Choroid plexus epithelial cell (primary cell): Measurements from ENCODE around the gene XDH.

Experiments
- DNase-seq: peaks from one replicate; pipeline ENCODE4 v3.0.0-alpha.2; 2010; ENCODE audit warnings: low read depth
- H3K4me3 ChIP-seq: 2 replicates; pipeline ENCODE4 v1.5.1; 2011; ENCODE audit warnings: low read depth, mild to moderate bottlenecking, control low read depth, low read length, moderate library complexity
- TF ChIP-seq, protein P1 (sequence below): conservative IDR thresholded peaks from 2 replicates; pipeline ENCODE4 v1.5.1; 2011; ENCODE audit warnings: low read depth, mild to moderate bottlenecking, control low read depth, inconsistent platforms, low read length, moderate library complexity

XDH gene

DNA sequence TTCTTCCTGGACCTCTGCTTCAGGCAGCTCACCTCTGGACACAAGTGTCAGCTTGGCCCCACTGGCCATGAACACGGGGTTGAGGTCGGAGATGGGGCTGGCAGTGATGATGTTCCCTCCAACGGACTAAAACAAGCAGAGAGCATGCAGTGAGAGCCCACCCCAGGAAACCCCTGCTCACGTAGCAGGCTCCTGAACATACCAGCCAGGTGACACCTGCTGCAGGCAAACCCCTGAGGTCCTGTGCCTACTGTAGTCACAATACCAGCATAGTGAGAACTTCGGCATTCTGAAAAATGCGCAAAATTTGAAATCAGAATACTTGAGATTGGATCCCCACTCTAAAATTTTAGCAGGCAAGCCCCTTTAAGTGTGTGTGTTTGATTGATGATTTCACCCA lies 32.9 kb downstream of the XDH start:
- no peak overlapping the region for H3K4me3 ChIP-seq
- TF ChIP-seq, protein P1, sequence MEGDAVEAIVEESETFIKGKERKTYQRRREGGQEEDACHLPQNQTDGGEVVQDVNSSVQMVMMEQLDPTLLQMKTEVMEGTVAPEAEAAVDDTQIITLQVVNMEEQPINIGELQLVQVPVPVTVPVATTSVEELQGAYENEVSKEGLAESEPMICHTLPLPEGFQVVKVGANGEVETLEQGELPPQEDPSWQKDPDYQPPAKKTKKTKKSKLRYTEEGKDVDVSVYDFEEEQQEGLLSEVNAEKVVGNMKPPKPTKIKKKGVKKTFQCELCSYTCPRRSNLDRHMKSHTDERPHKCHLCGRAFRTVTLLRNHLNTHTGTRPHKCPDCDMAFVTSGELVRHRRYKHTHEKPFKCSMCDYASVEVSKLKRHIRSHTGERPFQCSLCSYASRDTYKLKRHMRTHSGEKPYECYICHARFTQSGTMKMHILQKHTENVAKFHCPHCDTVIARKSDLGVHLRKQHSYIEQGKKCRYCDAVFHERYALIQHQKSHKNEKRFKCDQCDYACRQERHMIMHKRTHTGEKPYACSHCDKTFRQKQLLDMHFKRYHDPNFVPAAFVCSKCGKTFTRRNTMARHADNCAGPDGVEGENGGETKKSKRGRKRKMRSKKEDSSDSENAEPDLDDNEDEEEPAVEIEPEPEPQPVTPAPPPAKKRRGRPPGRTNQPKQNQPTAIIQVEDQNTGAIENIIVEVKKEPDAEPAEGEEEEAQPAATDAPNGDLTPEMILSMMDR, result no peak
- no peak for DNase-seq

GRCh38 chr2:31380243-31380642 lies 34.3 kb downstream of the XDH start:
- no peak overlapping the region for H3K4me3 ChIP-seq
- DNase-seq, result no peak
- TF ChIP-seq, protein P1, result no peak

- H3K4me3 ChIP-seq, result no peak overlapping the region
- TF ChIP-seq, protein P1, result no peak
- no peak for DNase-seq
Observed at GRCh38 chr2:31379747-31380146, 34.8 kb downstream of the XDH start.

DNA sequence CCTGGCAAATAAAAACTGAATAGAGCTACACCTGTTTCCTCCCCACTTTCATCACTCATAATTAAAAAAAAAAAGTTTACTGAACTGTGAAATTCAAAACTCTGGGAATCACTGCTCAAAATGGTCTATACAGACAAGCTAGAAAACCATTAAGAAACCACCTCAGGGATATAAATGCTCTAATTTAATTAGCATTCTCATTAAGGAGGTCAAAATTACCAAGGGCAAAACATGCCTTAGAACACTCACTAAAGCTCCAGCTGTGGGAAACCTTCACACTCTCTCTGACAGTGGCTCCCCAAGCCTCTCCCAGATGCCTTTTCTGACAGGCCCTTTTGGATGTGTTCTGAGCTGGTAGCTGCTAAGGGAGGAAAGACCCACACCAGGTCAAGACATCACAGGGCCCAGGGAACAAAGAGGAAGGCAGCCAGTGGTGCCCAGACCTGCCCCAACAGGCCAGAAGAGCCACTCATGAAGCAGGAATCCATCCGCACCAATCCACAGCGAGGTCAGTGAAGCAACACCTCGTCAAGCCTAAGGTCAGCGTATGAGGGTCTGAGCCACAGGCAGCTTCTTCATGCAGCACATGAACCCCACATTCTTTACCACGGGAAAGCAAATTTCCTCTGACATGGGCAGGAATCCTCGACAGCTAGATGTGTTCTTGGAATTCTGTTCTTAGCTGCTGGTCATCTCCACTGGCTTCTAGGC lies 35.6 kb downstream of the XDH start:
- TF ChIP-seq, protein P1, result no peak
- no peak overlapping the region for H3K4me3 ChIP-seq
- DNase-seq, result no peak

DNA sequence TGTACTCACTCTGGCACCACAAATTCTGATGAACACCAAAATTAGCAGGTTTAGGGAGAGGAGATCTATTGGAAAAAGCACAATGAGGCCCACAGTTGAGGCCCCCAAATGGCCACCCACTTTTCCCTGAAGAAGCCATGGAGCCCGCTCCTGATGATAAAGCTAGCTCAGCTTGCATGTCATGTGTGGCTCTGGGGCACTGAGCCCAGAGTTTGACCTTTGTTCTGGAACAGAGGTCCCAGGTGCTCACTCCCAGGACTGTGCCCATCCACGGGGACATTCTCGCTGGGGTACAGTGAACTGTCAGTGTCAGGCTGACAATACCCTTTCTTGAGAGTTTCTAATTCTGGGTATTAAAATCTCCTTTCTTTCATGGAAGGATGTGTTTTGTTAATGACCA lies 36.2 kb downstream of the XDH start:
- H3K4me3 ChIP-seq, result no peak overlapping the region
- TF ChIP-seq, protein P1, result no peak
- no peak for DNase-seq

GRCh38 chr2:31373127-31373526 lies 41.4 kb downstream of the XDH start:
- TF ChIP-seq, protein P1, result no peak
- no peak overlapping the region for H3K4me3 ChIP-seq
- no peak for DNase-seq

DNA sequence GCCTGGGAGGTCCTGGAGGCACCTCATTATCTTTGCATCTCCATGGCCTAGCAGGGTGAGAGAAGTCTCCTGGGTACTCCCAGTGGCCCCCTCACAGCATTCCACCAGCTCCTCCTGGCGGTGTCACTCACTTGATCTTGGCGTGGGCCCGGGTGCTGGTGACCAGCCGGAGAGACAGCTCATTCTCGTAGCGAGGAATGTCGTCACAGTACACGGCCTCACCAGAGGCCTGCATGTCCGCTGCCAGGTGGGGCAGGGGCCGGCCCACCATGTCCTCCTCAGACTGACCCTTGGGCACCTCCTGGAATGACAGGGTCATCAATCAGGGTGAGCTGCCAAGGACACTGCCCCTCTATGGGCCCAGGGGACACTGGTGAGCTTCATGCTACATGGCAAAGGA lies 42.4 kb downstream of the XDH start:
- no peak for DNase-seq
- TF ChIP-seq, protein P1, result no peak
- H3K4me3 ChIP-seq, result no peak overlapping the region
